HEK293 (cell line): ENCODE measurements around the gene TFAP2E.
A peak's percentile ranks its signal among the peaks of the same experiment; 100 is the strongest.

Experiments
- CTCF ChIA-PET: fragments of 350-600 bp; formaldehyde crosslinking; extraction: SDS; loops from one replicate; lab custom pipeline; 2021; ENCODE audit warnings: antibody characterized with exemption; lab: Yijun Ruan, JAX
- POLR2A ChIA-PET: fragments of 300-600 bp; formaldehyde crosslinking; extraction: SDS; loops from one replicate; lab custom pipeline; 2020; ENCODE audit warnings: antibody characterized with exemption, inconsistent platforms; lab: Yijun Ruan, JAX
- H3K27ac ChIP-seq: fragments of 200-500 bp; sonication (Bioruptor generic); 2 replicates; pipeline ENCODE4 v1.5.1; 2014; ENCODE audit warnings: low read depth, low read length, control low read depth, inconsistent platforms; ENCODE audit errors: extremely low read depth
- H3K36me3 ChIP-seq, 2 experiments: fragments of 200-500 bp in 1 of 2; sonication (Bioruptor generic) in 1 of 2; 1 replicate in 1 of 2; 2 replicates in 1 of 2; pipeline ENCODE4 v1.5.1; 2014 to 2017; ENCODE audit warnings: inconsistent platforms in 2 of 2, low read length in 2 of 2; ENCODE audit not compliant: control insufficient read depth in 2 of 2, insufficient read depth in 1 of 2
- H3K4me1 ChIP-seq: fragments of 200-500 bp; sonication (Bioruptor generic); 2 replicates; pipeline ENCODE4 v1.5.1; 2014; ENCODE audit warnings: mild to moderate bottlenecking, low read length, inconsistent platforms; ENCODE audit not compliant: control insufficient read depth, insufficient read depth
- H3K4me3 ChIP-seq: 2 replicates; pipeline ENCODE4 v1.5.1; 2011; ENCODE audit warnings: low read depth, mild to moderate bottlenecking, control low read depth, low read length, moderate library complexity
- H3K9me3 ChIP-seq: fragments of 200-500 bp; sonication (Bioruptor generic); 2 replicates; pipeline ENCODE4 v1.5.1; 2014; ENCODE audit warnings: low read depth, low read length, inconsistent platforms; ENCODE audit not compliant: control insufficient read depth, insufficient read depth
- BCL6B ChIP-seq: fragments of 450-650 bp; formaldehyde crosslinking; IDR thresholded peaks from 2 replicates; pipeline ENCODE4 v1.5.1; 2017; ENCODE audit warnings: missing biosample characterization, missing genetic modification characterization
- FEZF1 ChIP-seq: fragments of 450-650 bp; formaldehyde crosslinking; IDR thresholded peaks from 2 replicates; pipeline ENCODE4 v1.5.1; 2016; ENCODE audit warnings: missing biosample characterization, missing genetic modification characterization
- GLI2 ChIP-seq: fragments of 450-650 bp; formaldehyde crosslinking; IDR thresholded peaks from 2 replicates; pipeline ENCODE4; 2017; ENCODE audit warnings: missing biosample characterization, missing genetic modification characterization, low read depth, borderline replicate concordance
- HOXD13 ChIP-seq: sonication (generic); formaldehyde crosslinking; IDR thresholded peaks from 2 replicates; pipeline ENCODE4 v1.8.0; 2022; ENCODE audit warnings: missing genetic modification reagents, borderline replicate concordance
- KLF7 ChIP-seq: fragments of 450-650 bp; formaldehyde crosslinking; IDR thresholded peaks from 2 replicates; pipeline ENCODE4 v1.5.1; 2016; ENCODE audit warnings: missing biosample characterization, missing genetic modification characterization, borderline replicate concordance
- KLF8 ChIP-seq: fragments of 450-650 bp; formaldehyde crosslinking; IDR thresholded peaks from 2 replicates; pipeline ENCODE4 v1.5.1; 2016; ENCODE audit warnings: missing biosample characterization, missing genetic modification characterization
- SP3 ChIP-seq: fragments of 450-650 bp; formaldehyde crosslinking; IDR thresholded peaks from 2 replicates; pipeline ENCODE4 v1.5.1; 2016; ENCODE audit warnings: missing biosample characterization, missing genetic modification characterization
- SP7 ChIP-seq: fragments of 450-650 bp; formaldehyde crosslinking; IDR thresholded peaks from 2 replicates; pipeline ENCODE4 v1.5.1; 2016; ENCODE audit warnings: missing biosample characterization, missing genetic modification characterization
- ZFP3 ChIP-seq: fragments of 450-650 bp; formaldehyde crosslinking; IDR thresholded peaks from 2 replicates; pipeline ENCODE4 v1.5.1; 2016; ENCODE audit warnings: low read depth, missing biosample characterization, missing genetic modification characterization
- ZFP69B ChIP-seq: fragments of 450-650 bp; formaldehyde crosslinking; IDR thresholded peaks from 2 replicates; pipeline ENCODE4 v1.5.1; 2016; ENCODE audit warnings: missing biosample characterization, missing genetic modification characterization
- ZNF341 ChIP-seq: fragments of 450-650 bp; formaldehyde crosslinking; IDR thresholded peaks from 2 replicates; pipeline ENCODE4; 2016; ENCODE audit warnings: low read depth, missing biosample characterization, missing genetic modification characterization
- ZNF362 ChIP-seq: fragments of 450-650 bp; formaldehyde crosslinking; IDR thresholded peaks from 2 replicates; pipeline ENCODE4 v1.5.1; 2016; ENCODE audit warnings: missing biosample characterization, missing genetic modification characterization
- ZNF600 ChIP-seq: fragments of 450-650 bp; formaldehyde crosslinking; IDR thresholded peaks from 2 replicates; pipeline ENCODE4 v1.5.1; 2016; ENCODE audit warnings: missing biosample characterization, missing genetic modification characterization
- ZNF629 ChIP-seq: fragments of 450-650 bp; formaldehyde crosslinking; IDR thresholded peaks from 2 replicates; pipeline ENCODE4 v1.5.1; 2017; ENCODE audit warnings: missing biosample characterization, missing genetic modification characterization
- ZNF701 ChIP-seq: fragments of 450-650 bp; formaldehyde crosslinking; IDR thresholded peaks from 2 replicates; pipeline ENCODE4 v1.5.1; 2016; ENCODE audit warnings: missing biosample characterization, missing genetic modification characterization
- ZNF707 ChIP-seq: fragments of 450-650 bp; formaldehyde crosslinking; IDR thresholded peaks from 2 replicates; pipeline ENCODE4 v1.5.1; 2016; ENCODE audit warnings: missing biosample characterization, missing genetic modification characterization
- ZNF777 ChIP-seq: fragments of 450-650 bp; formaldehyde crosslinking; IDR thresholded peaks from 2 replicates; pipeline ENCODE4 v1.5.1; 2017; ENCODE audit warnings: missing biosample characterization, missing genetic modification characterization, borderline replicate concordance
- ZNF837 ChIP-seq: fragments of 450-650 bp; formaldehyde crosslinking; IDR thresholded peaks from 2 replicates; pipeline ENCODE4 v1.5.1; 2016; ENCODE audit warnings: missing biosample characterization, missing genetic modification characterization
- TF ChIP-seq, protein P1 (sequence below): fragments of 450-650 bp; formaldehyde crosslinking; IDR thresholded peaks from 2 replicates; pipeline ENCODE4 v1.5.1; 2016; ENCODE audit warnings: missing biosample characterization, missing genetic modification characterization
- TF ChIP-seq, protein P2 (sequence below): fragments of 450-650 bp; formaldehyde crosslinking; IDR thresholded peaks from 2 replicates; pipeline ENCODE4 v1.5.1; 2016; ENCODE audit warnings: missing biosample characterization, missing genetic modification characterization
- TF ChIP-seq, protein P3 (sequence below): fragments of 450-650 bp; IDR thresholded peaks from 2 replicates; pipeline ENCODE4 v1.5.1; 2018; ENCODE audit warnings: missing biosample characterization, missing genetic modification characterization

The TFAP2E gene

GRCh38 chr1:35570589-35571137 is 2.5 kb upstream of the TFAP2E start:
- POLR2A ChIA-PET = no interaction called here
- TF ChIP-seq ZNF362 (0 out of 2 replicates have a peak, but pooled peaks have one; percentile 34), ZNF707 (tag by site-specific recombination) (no peak), FEZF1 (peak; percentile 64), ZNF629 (tag by site-specific recombination) (peak; percentile 32; the same call in 1 of the 2 replicates), SP3 (tag by site-specific recombination) (0 out of 2 replicates have a peak, but pooled peaks have one; percentile 10), KLF8 (tag by site-specific recombination) (0 out of 2 replicates have a peak, but pooled peaks have one; percentile 24), HOXD13 (CRISPR knock-in tag) (no peak), SP7 (tag by site-specific recombination) (peak; percentile 93), ZNF600 (peak; percentile 50; the same call in 1 of the 2 replicates), ZFP69B (tag by site-specific recombination) (0 out of 2 replicates have a peak, but pooled peaks have one; percentile 17), ZFP3 (tag by site-specific recombination) (no peak)
- TF ChIP-seq, protein P1, sequence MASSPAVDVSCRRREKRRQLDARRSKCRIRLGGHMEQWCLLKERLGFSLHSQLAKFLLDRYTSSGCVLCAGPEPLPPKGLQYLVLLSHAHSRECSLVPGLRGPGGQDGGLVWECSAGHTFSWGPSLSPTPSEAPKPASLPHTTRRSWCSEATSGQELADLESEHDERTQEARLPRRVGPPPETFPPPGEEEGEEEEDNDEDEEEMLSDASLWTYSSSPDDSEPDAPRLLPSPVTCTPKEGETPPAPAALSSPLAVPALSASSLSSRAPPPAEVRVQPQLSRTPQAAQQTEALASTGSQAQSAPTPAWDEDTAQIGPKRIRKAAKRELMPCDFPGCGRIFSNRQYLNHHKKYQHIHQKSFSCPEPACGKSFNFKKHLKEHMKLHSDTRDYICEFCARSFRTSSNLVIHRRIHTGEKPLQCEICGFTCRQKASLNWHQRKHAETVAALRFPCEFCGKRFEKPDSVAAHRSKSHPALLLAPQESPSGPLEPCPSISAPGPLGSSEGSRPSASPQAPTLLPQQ = 0 out of 2 replicates have a peak, but pooled peaks have one; percentile 24
- TF ChIP-seq, protein P2, sequence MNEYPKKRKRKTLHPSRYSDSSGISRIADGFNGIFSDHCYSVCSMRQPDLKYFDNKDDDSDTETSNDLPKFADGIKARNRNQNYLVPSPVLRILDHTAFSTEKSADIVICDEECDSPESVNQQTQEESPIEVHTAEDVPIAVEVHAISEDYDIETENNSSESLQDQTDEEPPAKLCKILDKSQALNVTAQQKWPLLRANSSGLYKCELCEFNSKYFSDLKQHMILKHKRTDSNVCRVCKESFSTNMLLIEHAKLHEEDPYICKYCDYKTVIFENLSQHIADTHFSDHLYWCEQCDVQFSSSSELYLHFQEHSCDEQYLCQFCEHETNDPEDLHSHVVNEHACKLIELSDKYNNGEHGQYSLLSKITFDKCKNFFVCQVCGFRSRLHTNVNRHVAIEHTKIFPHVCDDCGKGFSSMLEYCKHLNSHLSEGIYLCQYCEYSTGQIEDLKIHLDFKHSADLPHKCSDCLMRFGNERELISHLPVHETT (tag by site-specific recombination) = 0 out of 2 replicates have a peak, but pooled peaks have one; percentile 39
- Histone ChIP-seq H3K9me3 (no peaks in the 10 kb centered on the region), H3K4me3 (no peak overlapping the region), H3K27ac (no peak overlapping the region), H3K4me1 (no peaks in the 10 kb centered on the region), H3K36me3 (peaks cover 0 to 17% of the 10 kb centered on the region in 2 experiments; a peak in 1 of 3 replicates)
- CTCF ChIA-PET = interaction anchor here (0.6 to 4.5 kb wide), 10 partner anchors 9 to 204 kb away, joined by 3 to 51 read pairs (median 4); no protein-coding TSS in a partner anchor

- Histone ChIP-seq H3K36me3 (peaks cover 0 to 11% of the 10 kb centered on the region in 2 experiments; a peak in 1 of 3 replicates), H3K9me3 (no peaks in the 10 kb centered on the region), H3K4me3 (no peak overlapping the region), H3K27ac (no peak overlapping the region), H3K4me1 (no peaks in the 10 kb centered on the region)
- POLR2A ChIA-PET = interaction anchor here (0.7 kb wide), 1 partner anchor 154 kb away, joined by 3 read pairs; no protein-coding TSS in a partner anchor
- CTCF ChIA-PET = interaction anchor here (0.6 to 4.5 kb wide), 10 partner anchors 15 to 202 kb away, joined by 3 to 51 read pairs (median 4); no protein-coding TSS in a partner anchor
- TF ChIP-seq ZNF837 (tag by site-specific recombination) (no peak), ZNF341 (no peak)
Measured at GRCh38 chr1:35571263-35571662, 1.9 kb upstream of the TFAP2E start.

DNA sequence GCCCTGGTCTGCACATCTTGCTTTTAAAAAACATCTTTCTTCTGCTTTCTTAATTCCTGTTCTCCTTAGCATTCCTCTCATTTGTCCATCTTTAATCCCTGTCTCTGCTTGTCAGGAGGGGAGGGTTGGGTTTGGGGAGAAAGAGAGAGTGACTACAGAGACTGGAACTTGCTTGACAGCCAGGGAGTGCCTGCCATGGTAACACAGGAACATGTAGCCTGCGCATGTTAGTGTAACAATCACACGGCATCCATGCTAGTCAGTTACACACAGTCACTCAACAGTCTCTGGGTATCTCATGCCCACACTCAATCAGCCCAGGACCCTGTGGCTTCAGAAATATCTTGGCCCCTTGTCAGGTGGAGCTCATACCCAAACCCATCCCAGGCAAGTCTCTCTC is 818 bp upstream of the TFAP2E start:
- TF ChIP-seq BCL6B (no peak), ZNF777 (tag by site-specific recombination) (no peak), ZNF701 (tag by site-specific recombination) (no peak), GLI2 (tag by site-specific recombination) (no peak), KLF7 (no peak)
- TF ChIP-seq, protein P3, sequence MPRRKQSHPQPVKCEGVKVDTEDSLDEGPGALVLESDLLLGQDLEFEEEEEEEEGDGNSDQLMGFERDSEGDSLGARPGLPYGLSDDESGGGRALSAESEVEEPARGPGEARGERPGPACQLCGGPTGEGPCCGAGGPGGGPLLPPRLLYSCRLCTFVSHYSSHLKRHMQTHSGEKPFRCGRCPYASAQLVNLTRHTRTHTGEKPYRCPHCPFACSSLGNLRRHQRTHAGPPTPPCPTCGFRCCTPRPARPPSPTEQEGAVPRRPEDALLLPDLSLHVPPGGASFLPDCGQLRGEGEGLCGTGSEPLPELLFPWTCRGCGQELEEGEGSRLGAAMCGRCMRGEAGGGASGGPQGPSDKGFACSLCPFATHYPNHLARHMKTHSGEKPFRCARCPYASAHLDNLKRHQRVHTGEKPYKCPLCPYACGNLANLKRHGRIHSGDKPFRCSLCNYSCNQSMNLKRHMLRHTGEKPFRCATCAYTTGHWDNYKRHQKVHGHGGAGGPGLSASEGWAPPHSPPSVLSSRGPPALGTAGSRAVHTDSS (tag by site-specific recombination) = no peak
- Histone ChIP-seq H3K27ac (no peak overlapping the region), H3K4me3 (no peak overlapping the region), H3K36me3 (peaks cover 0 to under 1% of the 10 kb centered on the region in 2 experiments; a peak in 1 of 3 replicates), H3K4me1 (no peaks in the 10 kb centered on the region), H3K9me3 (no peaks in the 10 kb centered on the region)
- ChIA-PET POLR2A (interaction anchor here (1.8 to 2.2 kb wide), 3 partner anchors 15 to 197 kb away, joined by 6 to 10 read pairs (median 8); partner anchors contain the start of genes CLSPN, KIAA0319L and NCDN), CTCF (interaction anchor here (1.0 to 4.5 kb wide), 5 partner anchors 33 to 201 kb away, joined by 3 to 51 read pairs (median 6); no protein-coding TSS in a partner anchor)
